GM19372 (cell line): ENCODE data around the gene C2.
"Not testable (repeated sequence)": the region's sequence is repeated elsewhere in the genome, so short reads cannot be mapped to it uniquely, and the experiment has no call there.

Experiments used
- ATAC-seq: cut with Tn5 transposase; IDR thresholded peaks from one replicate; pipeline ENCODE4 v1.9.1; 2021; ENCODE audit warnings: mild to moderate bottlenecking, low read depth, moderate library complexity; ENCODE audit not compliant: unreplicated experiment

C2 gene

DNA sequence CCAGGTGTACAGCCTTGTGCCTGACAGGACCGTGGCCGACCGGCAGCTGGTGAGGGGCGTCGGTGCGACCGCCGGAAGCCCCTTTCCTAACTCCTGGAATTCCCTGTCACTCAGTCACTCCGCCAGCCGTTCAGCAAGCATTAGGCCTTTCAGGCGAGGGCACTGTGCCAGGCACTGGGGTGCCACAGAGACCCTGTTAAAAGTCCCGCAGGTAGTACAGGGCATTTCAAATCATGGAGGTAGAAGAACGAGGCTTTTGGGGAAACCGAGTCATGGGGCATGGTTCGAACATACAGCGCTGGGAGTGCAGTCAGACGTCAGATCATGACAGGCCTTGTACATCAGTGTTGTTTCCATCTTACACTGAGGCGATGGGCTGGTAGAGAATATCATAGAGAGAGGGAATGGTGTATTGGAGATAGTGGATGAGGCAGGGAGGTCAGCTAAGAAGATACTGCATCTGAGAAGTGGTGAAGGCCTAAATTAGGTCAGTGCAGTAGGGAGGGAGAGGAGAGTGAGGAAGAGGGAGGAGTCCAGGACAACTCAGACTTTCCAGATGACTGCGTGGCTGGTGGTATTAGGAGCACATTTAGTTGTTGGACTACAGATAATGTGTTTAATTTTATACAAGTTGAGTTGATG, 45.3 kb downstream of the C2 start:
- ATAC-seq: no peak

GRCh38 chr6:31976065-31976464, 48.5 kb downstream of the C2 start:
- ATAC-seq: not testable (repeated sequence)

DNA sequence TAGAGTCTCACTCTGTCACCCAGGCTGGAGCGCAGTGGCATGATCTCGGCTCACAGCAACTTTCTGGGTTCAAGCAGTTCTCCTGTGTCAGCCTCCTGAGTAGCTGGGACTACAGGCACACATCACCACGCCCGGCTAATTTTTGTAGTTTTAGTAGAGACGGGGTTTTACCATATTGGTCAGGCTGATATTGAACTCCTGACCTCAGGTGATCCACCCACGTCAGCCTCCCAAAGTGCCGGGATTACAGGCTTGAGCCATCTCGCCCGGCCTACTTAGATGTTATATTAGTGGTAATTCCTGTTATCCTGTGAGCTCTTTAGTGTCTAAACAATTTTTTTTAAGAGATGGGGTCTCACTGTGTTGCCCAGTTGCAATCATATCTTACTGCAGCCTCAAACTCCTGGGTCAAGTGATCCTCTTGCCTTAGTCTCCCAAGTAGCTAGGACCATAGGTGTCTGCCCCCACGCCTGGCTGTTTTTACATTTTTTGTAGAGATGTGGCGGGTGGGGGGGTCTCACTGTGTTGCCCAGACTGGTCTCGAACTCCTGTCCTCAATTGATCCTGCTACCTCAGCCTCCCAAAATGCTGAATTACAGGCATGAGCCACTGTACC, 50.4 kb downstream of the C2 start:
- no peak for ATAC-seq

DNA sequence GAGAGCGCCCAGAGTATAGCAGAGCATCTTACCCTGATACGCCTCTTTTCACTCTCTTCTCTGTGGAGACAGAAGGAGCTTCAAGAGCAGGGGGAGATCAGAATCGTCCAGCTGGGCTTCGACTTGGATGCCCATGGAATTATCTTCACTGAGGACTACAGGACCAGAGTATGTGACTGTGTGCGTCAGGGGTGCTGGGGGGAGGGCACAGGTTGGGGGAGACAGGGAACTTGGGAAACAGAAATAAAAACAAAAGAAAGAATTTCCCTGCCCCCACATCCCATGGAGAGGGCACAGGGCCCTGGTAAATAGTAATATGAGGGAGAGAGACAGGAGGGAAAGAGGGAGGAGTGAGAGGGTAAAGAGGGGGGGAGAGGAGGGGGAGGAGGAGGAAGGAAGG, 51.3 kb downstream of the C2 start:
- no peak for ATAC-seq

- no peak for ATAC-seq
Observed at GRCh38 chr6:31979238-31979898, 51.9 kb downstream of the C2 start.

- ATAC-seq: not testable (repeated sequence)
Observed at GRCh38 chr6:31980195-31980876, 52.8 kb downstream of the C2 start.

DNA sequence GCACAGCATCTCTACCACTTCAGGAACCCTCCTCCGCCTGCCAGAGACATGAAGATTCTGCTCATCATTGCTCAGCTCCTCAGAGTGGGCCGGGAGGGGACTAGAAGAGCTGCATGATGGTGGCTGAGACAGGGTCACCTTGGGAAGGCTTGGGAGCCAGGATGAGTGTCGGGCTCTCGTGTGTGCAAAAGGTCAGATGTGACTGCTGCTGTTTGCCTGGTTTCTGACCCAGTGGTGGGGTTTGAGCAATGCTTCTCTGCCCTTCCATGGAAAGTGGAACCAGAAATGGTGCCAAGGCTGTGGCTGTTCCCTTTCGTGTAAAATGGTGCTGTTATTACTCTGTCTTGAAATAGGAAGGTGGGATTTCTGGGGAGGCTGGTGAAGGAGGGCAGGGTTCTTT, 53.5 kb downstream of the C2 start:
- not testable (repeated sequence) for ATAC-seq

GRCh38 chr6:31981744-31982143, 54.2 kb downstream of the C2 start, which contains the start of gene C4A:
Gene C4A (plus strand): TSS chr6:31982057. CDS start chr6:31982108, 51 bp downstream.
- ATAC-seq: not testable (repeated sequence)

DNA sequence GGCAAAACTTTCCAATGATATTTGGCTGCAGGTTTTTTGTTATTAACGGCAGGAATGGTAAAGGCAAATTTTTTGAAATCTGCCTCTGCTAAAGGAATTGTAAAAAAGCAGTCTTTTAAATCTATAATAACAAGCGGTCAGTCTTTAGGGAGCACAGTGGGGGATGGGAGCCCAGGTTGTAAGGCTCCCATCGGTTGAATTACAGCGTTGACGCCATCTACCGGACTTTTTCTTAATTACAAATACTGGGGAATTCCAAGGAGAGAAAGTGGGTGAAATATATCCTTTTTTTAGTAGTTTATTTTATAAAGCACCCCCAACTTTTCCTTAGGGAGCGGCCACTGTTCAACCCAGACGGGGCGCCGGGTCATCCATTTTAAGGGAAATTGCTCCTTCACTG, 61.8 kb downstream of the C2 start:
- ATAC-seq: not testable (repeated sequence)

- ATAC-seq: not testable (repeated sequence)
Observed at GRCh38 chr6:31994421-31994820, 66.9 kb downstream of the C2 start.
